D721Med (cell line): ENCODE measurements around the gene SSH2.

Experiments used
- DNase-seq: peaks from one replicate; pipeline ENCODE4 v3.0.0; 2011; ENCODE audit warnings: low spot score; ENCODE audit not compliant: insufficient read length
- FAIRE-seq: peaks from 2 replicates; lab custom pipeline; 2011; peaks lifted over from hg19 to GRCh38; lab: Jason Lieb, UNC
- TF ChIP-seq, protein P1 (sequence below): IDR thresholded peaks from 2 replicates; pipeline ENCODE4 v1.5.1; 2012; ENCODE audit warnings: mild to moderate bottlenecking, control low read depth; ENCODE audit not compliant: insufficient read depth; ENCODE audit errors: missing control alignments

Gene SSH2

GRCh38 chr17:29617125-29617480, 312.9 kb downstream of the SSH2 start:
- TF ChIP-seq, protein P1, sequence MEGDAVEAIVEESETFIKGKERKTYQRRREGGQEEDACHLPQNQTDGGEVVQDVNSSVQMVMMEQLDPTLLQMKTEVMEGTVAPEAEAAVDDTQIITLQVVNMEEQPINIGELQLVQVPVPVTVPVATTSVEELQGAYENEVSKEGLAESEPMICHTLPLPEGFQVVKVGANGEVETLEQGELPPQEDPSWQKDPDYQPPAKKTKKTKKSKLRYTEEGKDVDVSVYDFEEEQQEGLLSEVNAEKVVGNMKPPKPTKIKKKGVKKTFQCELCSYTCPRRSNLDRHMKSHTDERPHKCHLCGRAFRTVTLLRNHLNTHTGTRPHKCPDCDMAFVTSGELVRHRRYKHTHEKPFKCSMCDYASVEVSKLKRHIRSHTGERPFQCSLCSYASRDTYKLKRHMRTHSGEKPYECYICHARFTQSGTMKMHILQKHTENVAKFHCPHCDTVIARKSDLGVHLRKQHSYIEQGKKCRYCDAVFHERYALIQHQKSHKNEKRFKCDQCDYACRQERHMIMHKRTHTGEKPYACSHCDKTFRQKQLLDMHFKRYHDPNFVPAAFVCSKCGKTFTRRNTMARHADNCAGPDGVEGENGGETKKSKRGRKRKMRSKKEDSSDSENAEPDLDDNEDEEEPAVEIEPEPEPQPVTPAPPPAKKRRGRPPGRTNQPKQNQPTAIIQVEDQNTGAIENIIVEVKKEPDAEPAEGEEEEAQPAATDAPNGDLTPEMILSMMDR: peak; percentile 69
- no peak for FAIRE-seq

GRCh38 chr17:29616300-29617048, 313.6 kb downstream of the SSH2 start:
- DNase-seq (no peak), FAIRE-seq (no peak)
- TF ChIP-seq, protein P1: no peak

More at GRCh38 chr17:29617125-29617480, 312.9 kb downstream of the SSH2 start:
- DNase-seq: no peak

DNA sequence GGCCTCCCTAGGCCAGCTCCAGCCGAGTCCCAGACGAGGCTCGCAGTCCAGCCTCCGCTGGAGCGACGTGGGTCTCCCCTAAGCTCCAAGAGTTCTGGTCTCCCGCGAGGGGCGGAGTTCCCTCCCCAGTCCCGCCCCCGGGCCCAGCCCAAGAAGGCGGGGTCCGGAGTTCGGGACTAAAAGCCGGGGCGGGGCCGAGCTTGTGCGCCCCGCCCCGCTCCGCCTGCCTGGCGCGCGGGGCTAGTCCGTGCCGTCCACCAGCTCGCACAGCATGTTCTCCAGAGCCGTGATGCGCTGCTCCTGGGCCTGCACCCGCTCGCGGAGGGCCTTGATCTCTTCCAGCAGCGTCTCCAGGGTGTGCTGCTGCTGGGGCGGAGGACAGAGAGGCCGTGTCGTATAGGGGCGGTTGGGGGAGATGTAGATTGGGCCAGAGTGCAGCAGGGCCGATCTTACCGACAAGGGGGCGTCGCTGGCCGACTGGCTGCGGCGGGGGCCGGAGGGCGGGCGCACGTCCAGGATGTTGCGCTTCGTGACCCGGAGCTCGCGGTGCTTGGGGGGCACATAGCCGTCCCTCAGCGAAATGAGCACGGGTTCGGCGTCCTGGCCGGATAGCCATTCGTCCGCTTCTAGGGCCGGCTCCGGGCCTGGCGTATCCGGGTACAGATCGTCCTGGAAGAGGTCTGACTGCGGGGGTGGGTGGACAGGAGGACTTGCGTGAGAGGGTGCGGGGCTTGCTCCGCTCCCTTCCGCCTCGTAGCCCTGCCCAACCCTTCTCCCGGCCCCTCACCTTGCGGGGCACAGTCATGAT, 314.3 kb downstream of the SSH2 start:
- FAIRE-seq (no peak), DNase-seq (peak; percentile 68)
- TF ChIP-seq, protein P1: no peak

GRCh38 chr17:29615048-29615385, 315.0 kb downstream of the SSH2 start:
- FAIRE-seq (no peak), DNase-seq (no peak)
- TF ChIP-seq, protein P1: no peak

DNA sequence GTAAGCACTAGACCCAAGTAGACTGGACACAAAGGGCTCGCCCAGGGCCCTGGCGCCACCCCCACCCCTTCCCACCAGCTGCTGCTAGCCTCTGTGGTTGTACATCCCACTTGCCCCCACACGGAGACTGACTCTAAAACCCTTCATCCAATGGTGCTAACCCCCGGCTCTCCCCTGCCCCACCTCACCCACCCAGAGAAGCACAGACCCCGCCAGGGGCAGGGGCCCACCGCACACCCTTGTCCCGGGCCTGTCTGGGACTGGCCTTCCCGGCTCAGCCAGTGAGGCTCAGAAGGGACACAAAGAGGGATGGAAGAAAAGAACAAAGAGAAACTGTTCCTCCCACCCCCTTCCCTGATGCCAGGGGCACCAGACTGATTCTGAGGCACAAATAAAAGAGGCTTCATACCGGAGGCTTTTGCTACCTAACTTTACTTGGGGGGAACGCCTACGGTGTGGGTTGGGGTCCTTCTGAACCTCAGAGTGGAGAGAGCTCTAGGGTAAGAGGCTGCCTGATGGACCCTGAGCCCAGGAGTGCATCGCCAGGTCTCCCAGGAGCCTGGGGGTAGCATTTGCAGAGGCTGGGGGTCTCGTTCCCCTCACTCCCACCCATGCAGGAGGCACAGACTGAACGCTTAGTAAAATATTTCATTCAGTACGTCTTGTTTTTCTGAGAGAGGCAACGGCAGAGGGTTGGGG, 315.5 kb downstream of the SSH2 start:
- TF ChIP-seq, protein P1: no peak
- DNase-seq (no peak), FAIRE-seq (no peak)

GRCh38 chr17:29613856-29614255, 316.2 kb downstream of the SSH2 start:
- FAIRE-seq (no peak), DNase-seq (no peak)
- TF ChIP-seq, protein P1: no peak
